A549 (cell line): Measurements from ENCODE around the gene PGBD1. TPM values are rescaled to one million over a fixed set of nuclear protein-coding genes. Genes with fewer than 3 reads are reported as not detected.

ENCODE experiments used
- ATAC-seq, 2 experiments: fragments of 200-7000 bp in 1 of 2; fragments of >200 bp in 1 of 2; cut with Nextera tagmentation in 1 of 2; cut with Tn5 transposase in 1 of 2; 3 replicates each; pipeline versions ENCODE4 v1.8.0 to v1.9.1; 2018 to 2020; ENCODE audit warnings: mild to moderate bottlenecking in 1 of 2, moderate library complexity in 1 of 2
- CTCF ChIA-PET: fragments of 300-600 bp; sonication (Branson Sonifier 250); formaldehyde crosslinking; extraction: SDS; loops from one replicate; lab custom pipeline; 2021; ENCODE audit warnings: antibody characterized with exemption, inconsistent platforms; lab: Yijun Ruan, JAX
- POLR2A ChIA-PET: fragments of 350-600 bp; formaldehyde crosslinking; extraction: SDS; loops from one replicate; lab custom pipeline; 2021; ENCODE audit warnings: antibody characterized with exemption, inconsistent platforms; lab: Yijun Ruan, JAX
- DNase-seq, 2 experiments: peaks; one replicate each; pipeline versions ENCODE4 v3.0.0 to v3.0.0-alpha.2; 2011 to 2016; ENCODE audit warnings: low read depth in 1 of 2, low spot score in 1 of 2
- FAIRE-seq: peaks from 2 replicates; lab custom pipeline; 2011; peaks lifted over from hg19 to GRCh38; lab: Jason Lieb, UNC
- H3K27ac ChIP-seq, 2 experiments: fragments of >200 bp; sonication (Bioruptor Twin); formaldehyde crosslinking; 3 replicates each; pipeline ENCODE4 v1.5.1; 2016 to 2017
- H3K4me1 ChIP-seq: fragments of >200 bp; sonication (Bioruptor Twin); formaldehyde crosslinking; 3 replicates; pipeline ENCODE4 v1.6.1; 2016
- H3K4me2 ChIP-seq: fragments of >200 bp; sonication (Bioruptor Twin); formaldehyde crosslinking; 3 replicates; pipeline ENCODE4 v1.6.1; 2016
- H3K4me3 ChIP-seq: fragments of >200 bp; sonication (Bioruptor Twin); formaldehyde crosslinking; 3 replicates; pipeline ENCODE4 v1.5.1; 2016
- H3K9me3 ChIP-seq: fragments of >200 bp; sonication (Bioruptor Twin); formaldehyde crosslinking; 3 replicates; pipeline ENCODE4 v1.6.1; 2016
- CHD4 ChIP-seq: fragments of 200-600 bp; sonication (generic); IDR thresholded peaks from 2 replicates; pipeline ENCODE4 v1.6.1; 2016; ENCODE audit warnings: antibody characterized with exemption, mild to moderate bottlenecking, borderline replicate concordance
- EP300 ChIP-seq, 2 experiments: fragments of >200 bp; sonication (Bioruptor Twin); formaldehyde crosslinking; IDR thresholded peaks; 2 replicates in 1 of 2; 3 replicates in 1 of 2; pipeline ENCODE4 v1.6.1; 2016 to 2017
- ESRRA ChIP-seq: fragments of 150-350 bp; IDR thresholded peaks from 2 replicates; pipeline ENCODE4 v1.6.1; 2014; ENCODE audit warnings: mild to moderate bottlenecking, low read length, borderline replicate concordance
- FOSL2 ChIP-seq, 2 experiments: fragments of 450-650 bp in 1 of 2; fragments of >200 bp in 1 of 2; sonication (Bioruptor Twin) in 1 of 2; formaldehyde crosslinking; IDR thresholded peaks; 2 replicates each; pipeline versions ENCODE4 v1.5.0 to v1.6.1; 2016 to 2020; ENCODE audit warnings: mild to moderate bottlenecking in 1 of 2, moderate library complexity in 1 of 2
- HEYL ChIP-seq: fragments of 250-450 bp; sonication (Bioruptor Pico); IDR thresholded peaks from 2 replicates; pipeline ENCODE4 v1.8.0; 2021; ENCODE audit warnings: mild to moderate bottlenecking, moderate library complexity
- POLR2AphosphoS2 ChIP-seq: conservative IDR thresholded peaks from 2 replicates; pipeline ENCODE4 v1.6.1; 2012; ENCODE audit warnings: low read length, improper control_type of control experiment, inconsistent platforms
- RFX5 ChIP-seq: fragments of 450-650 bp; IDR thresholded peaks from 2 replicates; pipeline ENCODE4 v1.7.1; 2014; ENCODE audit warnings: antibody characterized with exemption, mild to moderate bottlenecking, moderate library complexity
- TFCP2L1 ChIP-seq: fragments of 250-450 bp; sonication (Bioruptor Pico); IDR thresholded peaks from 2 replicates; pipeline ENCODE4 v1.5.0; 2021; ENCODE audit warnings: mild to moderate bottlenecking
- ZFP36 ChIP-seq: fragments of 450-650 bp; IDR thresholded peaks from 2 replicates; pipeline ENCODE4 v1.6.1; 2014; ENCODE audit warnings: borderline replicate concordance; ENCODE audit not compliant: partially characterized antibody
- WGBS: methylation state at CpG from one replicate; pipeline ENCODE4 v1.1.6; 2017; ENCODE audit errors: missing lambda C conversion rate; 5-methylcytosine and 5-hydroxymethylcytosine counted together
- polyA plus RNA-seq, 4 experiments: library from polyadenylated mRNA; depleted of rRNA in 3 of 4; stranded (reverse); fragments of >200 nt; fragmentation: RNase III in 1 of 4; extraction: RNeasy Plus Mini Kit Qiagen cat#74134 plus additional on column Dnase treatment in 1 of 4; gene quantifications; 2 replicates in 3 of 4; 3 replicates in 1 of 4; pipeline ENCODE4 v1.2.3, GENCODE V29; 2011 to 2017
- small RNA-seq, 6 experiments: library from RNA; depleted of rRNA; stranded (forward); fragments of <200 nt; gene quantifications; one replicate each; pipeline ENCODE3, GENCODE V24; 2012
- TF ChIP-seq, protein P1 (sequence below): fragments of 250-450 bp; sonication (Bioruptor Pico); IDR thresholded peaks from 2 replicates; pipeline ENCODE4 v1.5.0; 2020; ENCODE audit warnings: low read depth, mild to moderate bottlenecking, moderate library complexity
- TF ChIP-seq, protein P2 (sequence below): fragments of 250-450 bp; sonication (Bioruptor Pico); IDR thresholded peaks from 2 replicates; pipeline ENCODE4 v1.5.0; 2021; ENCODE audit warnings: mild to moderate bottlenecking, moderate library complexity, borderline replicate concordance

The PGBD1 gene
- polyA plus RNA-seq, 2 of the 4 experiments (the other 2 are of a cell fraction), result 4.1 to 7.0 TPM

DNA sequence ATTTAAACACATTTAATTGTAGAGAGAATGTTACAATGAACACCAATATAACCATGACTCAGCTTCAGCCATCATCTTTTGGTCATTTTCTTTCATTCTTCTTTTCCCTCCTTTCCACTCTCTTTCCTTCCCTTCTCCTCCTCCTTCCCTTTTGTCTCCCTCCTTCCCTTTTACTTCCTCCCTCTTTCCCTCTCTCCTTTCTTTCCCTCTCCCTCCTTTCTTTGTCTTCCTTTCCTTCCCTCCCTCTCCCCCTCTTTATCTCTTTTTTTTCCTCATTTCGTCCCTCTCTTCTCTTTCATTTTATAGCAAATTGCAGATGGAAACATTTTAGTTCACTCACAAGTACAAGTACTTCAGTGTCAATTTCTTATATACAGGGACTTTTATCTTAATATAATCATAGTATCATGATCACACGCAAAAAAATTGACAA, 70.1 kb downstream of the PGBD1 start:
- Histone ChIP-seq H3K4me1 (peaks cover 17% of the 10 kb centered on the region), H3K9me3 (no peaks in the 10 kb centered on the region), H3K27ac (no peak overlapping the region), H3K4me2 (peak overlapping the region; percentile 86), H3K4me3 (no peak overlapping the region)
- CTCF ChIA-PET, result no interaction called here
- 79% methylated on average over 2 of the region's 2 CpGs for WGBS
- POLR2A ChIA-PET, result no interaction called here
- no peak for FAIRE-seq
- no peak for ATAC-seq
- TF ChIP-seq FOSL2 (IDR thresholded peaks at IDR 0.05) (no peak), FOSL2 (CRISPR knock-in tag; IDR thresholded peaks at IDR 0.05) (no peak), ZFP36 (no peak), ESRRA (no peak), CHD4 (no peak), EP300 (IDR thresholded peaks at IDR 0.05) (no peak), RFX5 (no peak), HEYL (CRISPR knock-in tag) (no peak), POLR2AphosphoS2 (no peak), TFCP2L1 (CRISPR knock-in tag) (no peak)
- TF ChIP-seq, protein P1, sequence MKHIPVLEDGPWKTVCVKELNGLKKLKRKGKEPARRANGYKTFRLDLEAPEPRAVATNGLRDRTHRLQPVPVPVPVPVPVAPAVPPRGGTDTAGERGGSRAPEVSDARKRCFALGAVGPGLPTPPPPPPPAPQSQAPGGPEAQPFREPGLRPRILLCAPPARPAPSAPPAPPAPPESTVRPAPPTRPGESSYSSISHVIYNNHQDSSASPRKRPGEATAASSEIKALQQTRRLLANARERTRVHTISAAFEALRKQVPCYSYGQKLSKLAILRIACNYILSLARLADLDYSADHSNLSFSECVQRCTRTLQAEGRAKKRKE, result no peak
- TF ChIP-seq, protein P2, sequence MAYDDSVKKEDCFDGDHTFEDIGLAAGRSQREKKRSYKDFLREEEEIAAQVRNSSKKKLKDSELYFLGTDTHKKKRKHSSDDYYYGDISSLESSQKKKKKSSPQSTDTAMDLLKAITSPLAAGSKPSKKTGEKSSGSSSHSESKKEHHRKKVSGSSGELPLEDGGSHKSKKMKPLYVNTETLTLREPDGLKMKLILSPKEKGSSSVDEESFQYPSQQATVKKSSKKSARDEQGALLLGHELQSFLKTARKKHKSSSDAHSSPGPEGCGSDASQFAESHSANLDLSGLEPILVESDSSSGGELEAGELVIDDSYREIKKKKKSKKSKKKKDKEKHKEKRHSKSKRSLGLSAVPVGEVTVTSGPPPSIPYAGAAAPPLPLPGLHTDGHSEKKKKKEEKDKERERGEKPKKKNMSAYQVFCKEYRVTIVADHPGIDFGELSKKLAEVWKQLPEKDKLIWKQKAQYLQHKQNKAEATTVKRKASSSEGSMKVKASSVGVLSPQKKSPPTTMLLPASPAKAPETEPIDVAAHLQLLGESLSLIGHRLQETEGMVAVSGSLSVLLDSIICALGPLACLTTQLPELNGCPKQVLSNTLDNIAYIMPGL (CRISPR knock-in tag), result no peak
- DNase-seq, result no peak

Small RNA genes lying within 50 kb of the gene (small RNA-seq; reads per million reads assigned to genes)
- gene AL021997.1 (0 reads per million in 6 experiments), gene AL021997.2 (0 reads per million in 6 experiments)

Other genes starting within 250 kb of the PGBD1 start
- gene ZNF165, start 201.0 kb upstream of the PGBD1 start, polyA plus RNA-seq (2011; rRNA removed), result 0.71 and 0.72 TPM in 2 replicates
- gene ZNF165, start 201.0 kb upstream of the PGBD1 start, polyA plus RNA-seq (2017; fragmentation: RNase III; extraction: RNeasy Plus Mini Kit Qiagen cat#74134 plus additional on column Dnase treatment), result 0.62 to 0.76 TPM (median 0.63 TPM) in 3 replicates
- gene ZSCAN16, start 157.0 kb upstream of the PGBD1 start, polyA plus RNA-seq (2011; rRNA removed), result 5.5 and 6.0 TPM in 2 replicates
- 5.7 to 6.1 TPM (median 5.8 TPM) in 3 replicates for gene ZSCAN16, start 157.0 kb upstream of the PGBD1 start, polyA plus RNA-seq (2017; fragmentation: RNase III; extraction: RNeasy Plus Mini Kit Qiagen cat#74134 plus additional on column Dnase treatment)
- gene ZKSCAN8, start 139.7 kb upstream of the PGBD1 start, polyA plus RNA-seq (2011; rRNA removed), result 8.9 and 16.2 TPM in 2 replicates
- 6.9 to 8.5 TPM (median 8.4 TPM) in 3 replicates for gene ZKSCAN8, start 139.7 kb upstream of the PGBD1 start, polyA plus RNA-seq (2017; fragmentation: RNase III; extraction: RNeasy Plus Mini Kit Qiagen cat#74134 plus additional on column Dnase treatment)
- 16.2 and 18.4 TPM in 2 replicates for gene ZSCAN9, start 56.3 kb upstream of the PGBD1 start, polyA plus RNA-seq (2011; rRNA removed)
- gene ZSCAN9, start 56.3 kb upstream of the PGBD1 start, polyA plus RNA-seq (2017; fragmentation: RNase III; extraction: RNeasy Plus Mini Kit Qiagen cat#74134 plus additional on column Dnase treatment), result 7.2 to 8.1 TPM (median 7.7 TPM) in 3 replicates
- gene ZKSCAN4, start 29.3 kb upstream of the PGBD1 start, polyA plus RNA-seq (2011; rRNA removed), result 2.3 TPM in 2 replicates
- gene ZKSCAN4, start 29.3 kb upstream of the PGBD1 start, polyA plus RNA-seq (2017; fragmentation: RNase III; extraction: RNeasy Plus Mini Kit Qiagen cat#74134 plus additional on column Dnase treatment), result 1.7 to 2.1 TPM (median 1.8 TPM) in 3 replicates
- gene NKAPL, start 22.3 kb upstream of the PGBD1 start, polyA plus RNA-seq (2011; rRNA removed), result not detected in 2 replicates
- not detected in 3 replicates for gene NKAPL, start 22.3 kb upstream of the PGBD1 start, polyA plus RNA-seq (2017; fragmentation: RNase III; extraction: RNeasy Plus Mini Kit Qiagen cat#74134 plus additional on column Dnase treatment)
- gene ZSCAN26, start 14.4 kb upstream of the PGBD1 start, polyA plus RNA-seq (2011; rRNA removed), result 10.1 and 11.2 TPM in 2 replicates
- 5.0 to 6.2 TPM (median 5.9 TPM) in 3 replicates for gene ZSCAN26, start 14.4 kb upstream of the PGBD1 start, polyA plus RNA-seq (2017; fragmentation: RNase III; extraction: RNeasy Plus Mini Kit Qiagen cat#74134 plus additional on column Dnase treatment)
- gene ZSCAN31, start 54.6 kb downstream of the PGBD1 start, polyA plus RNA-seq (2011; rRNA removed), result 4.0 and 4.8 TPM in 2 replicates
- 3.0 to 3.6 TPM (median 3.1 TPM) in 3 replicates for gene ZSCAN31, start 54.6 kb downstream of the PGBD1 start, polyA plus RNA-seq (2017; fragmentation: RNase III; extraction: RNeasy Plus Mini Kit Qiagen cat#74134 plus additional on column Dnase treatment)
- 2.7 and 3.5 TPM in 2 replicates for gene ZKSCAN3, start 68.4 kb downstream of the PGBD1 start, polyA plus RNA-seq (2011; rRNA removed)
- 1.5 to 1.6 TPM (median 1.6 TPM) in 3 replicates for gene ZKSCAN3, start 68.4 kb downstream of the PGBD1 start, polyA plus RNA-seq (2017; fragmentation: RNase III; extraction: RNeasy Plus Mini Kit Qiagen cat#74134 plus additional on column Dnase treatment)
- gene ZSCAN12, start 118.2 kb downstream of the PGBD1 start, polyA plus RNA-seq (2011; rRNA removed), result 2.9 and 3.3 TPM in 2 replicates
- gene ZSCAN12, start 118.2 kb downstream of the PGBD1 start, polyA plus RNA-seq (2017; fragmentation: RNase III; extraction: RNeasy Plus Mini Kit Qiagen cat#74134 plus additional on column Dnase treatment), result 1.8 to 1.9 TPM (median 1.9 TPM) in 3 replicates
- gene ZSCAN23, start 161.9 kb downstream of the PGBD1 start, polyA plus RNA-seq (2011; rRNA removed), result not detected in 2 replicates
- gene ZSCAN23, start 161.9 kb downstream of the PGBD1 start, polyA plus RNA-seq (2017; fragmentation: RNase III; extraction: RNeasy Plus Mini Kit Qiagen cat#74134 plus additional on column Dnase treatment), result not detected in 3 replicates
- gene GPX6, start 234.2 kb downstream of the PGBD1 start, polyA plus RNA-seq (2011; rRNA removed), result not detected in 2 replicates
- gene GPX6, start 234.2 kb downstream of the PGBD1 start, polyA plus RNA-seq (2017; fragmentation: RNase III; extraction: RNeasy Plus Mini Kit Qiagen cat#74134 plus additional on column Dnase treatment), result not detected in 3 replicates
- not detected in 2 replicates for gene GPX5, start 244.3 kb downstream of the PGBD1 start, polyA plus RNA-seq (2011; rRNA removed)
- not detected in 3 replicates for gene GPX5, start 244.3 kb downstream of the PGBD1 start, polyA plus RNA-seq (2017; fragmentation: RNase III; extraction: RNeasy Plus Mini Kit Qiagen cat#74134 plus additional on column Dnase treatment)